Activated gamma-delta T cell treated with anti-CD3 and anti-CD28 coated beads, Interleukin-2, amount 50 U/mL, for 16 hours (primary cell): ENCODE measurements around the gene FNIP1.
"Not testable (repeated sequence)": the region's sequence is repeated elsewhere in the genome, so short reads cannot be mapped to it uniquely, and the experiment has no call there.

Experiments used
- DNase-seq: peaks from one replicate; pipeline ENCODE4 v3.0.0-alpha.2; 2020; ENCODE audit warnings: low read depth

Gene FNIP1

DNA sequence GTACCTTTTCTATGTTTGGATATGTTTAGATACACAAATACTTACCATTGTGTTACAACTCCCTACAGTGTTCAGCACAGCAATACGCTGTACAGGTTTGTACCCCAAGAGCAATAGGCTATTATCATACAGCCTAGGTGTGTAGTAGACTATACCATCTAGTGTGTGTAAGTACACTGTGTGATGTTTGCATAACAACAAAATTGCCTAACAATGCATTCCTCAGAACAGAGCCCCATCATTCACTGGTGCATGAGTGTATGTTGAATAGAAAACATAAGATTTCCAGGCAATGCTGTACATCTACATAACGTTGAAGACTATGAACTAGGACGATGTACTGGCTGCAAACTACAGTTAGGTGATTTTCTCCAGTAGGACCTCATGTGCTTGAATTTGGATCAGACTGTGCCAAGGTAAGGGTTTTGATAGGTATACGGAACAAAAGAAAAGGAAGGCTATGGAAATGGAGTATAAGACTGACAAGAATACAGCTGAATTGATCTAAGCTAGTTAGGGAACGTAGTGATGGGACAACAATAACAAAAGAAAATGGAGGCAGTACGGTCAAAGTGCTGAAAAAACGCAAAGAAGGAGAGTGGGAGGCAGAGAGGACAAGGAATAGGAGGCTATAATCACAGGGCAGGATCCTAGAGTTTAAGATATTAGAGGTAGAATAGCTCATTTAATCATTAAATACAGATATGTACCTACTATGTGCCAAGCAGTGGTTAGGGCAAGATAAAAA, 46.9 kb downstream of the FNIP1 start:
- DNase-seq: no peak

DNA sequence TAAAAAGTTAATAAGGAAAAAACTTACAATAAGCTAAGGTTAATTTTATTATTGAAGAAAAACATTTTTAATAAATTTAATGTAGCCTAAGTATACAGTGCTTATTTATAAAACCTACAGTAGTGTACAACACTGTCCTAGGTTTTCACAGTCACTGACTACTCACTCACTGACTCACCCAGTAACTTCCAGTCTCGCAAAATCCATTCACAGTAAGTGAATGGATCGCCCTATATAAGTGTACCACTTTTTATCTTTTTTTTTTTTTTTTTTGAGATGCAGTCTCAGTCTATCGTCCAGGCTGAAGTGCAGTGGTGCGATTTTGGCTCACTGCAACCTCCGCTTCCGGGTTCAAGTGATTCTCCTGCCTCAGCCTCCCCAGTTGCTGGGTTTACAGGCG, 47.7 kb downstream of the FNIP1 start:
- no peak for DNase-seq

DNA sequence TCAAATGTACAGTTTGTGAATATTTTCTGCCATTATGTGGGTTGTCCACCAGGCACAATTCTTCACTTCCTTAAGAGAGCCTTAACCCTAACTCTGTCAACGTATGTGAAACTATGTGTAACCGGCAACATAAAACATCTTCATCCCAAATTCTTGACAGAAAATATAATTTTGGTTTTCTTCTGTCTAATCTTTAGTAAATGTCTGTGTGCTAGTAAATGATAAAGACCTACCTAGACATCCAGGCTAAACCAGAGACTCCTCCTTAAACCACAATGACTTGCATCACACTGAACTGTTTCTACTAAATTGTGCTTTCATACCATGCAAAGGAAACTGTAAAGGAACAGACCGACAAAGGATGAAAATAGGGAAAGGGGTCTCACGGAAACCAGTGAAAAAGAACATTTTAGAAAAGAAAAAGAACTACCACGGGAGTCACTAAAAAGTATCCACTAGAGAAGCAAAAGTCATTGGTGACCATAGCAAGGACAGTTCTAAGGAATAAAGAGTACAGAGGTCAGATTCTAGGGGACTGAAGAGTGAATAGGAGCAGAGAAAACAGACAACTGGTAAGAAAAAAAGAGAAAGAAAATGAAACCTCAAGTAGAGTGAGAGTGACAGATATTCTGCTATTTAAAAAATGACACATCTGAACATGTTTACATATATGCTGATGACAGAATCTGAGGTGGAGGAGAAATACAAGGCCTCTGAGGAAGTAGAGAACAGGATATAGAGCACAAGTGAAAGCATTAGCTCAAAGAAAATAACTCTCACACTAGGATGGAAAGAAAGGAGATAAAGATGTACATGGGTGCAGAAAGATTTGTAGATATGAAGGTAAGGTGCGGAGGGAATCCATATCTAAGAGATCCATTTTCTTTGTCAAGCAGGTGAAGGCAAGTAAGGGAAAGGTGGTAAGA, 49.4 kb downstream of the FNIP1 start:
- no peak for DNase-seq

DNA sequence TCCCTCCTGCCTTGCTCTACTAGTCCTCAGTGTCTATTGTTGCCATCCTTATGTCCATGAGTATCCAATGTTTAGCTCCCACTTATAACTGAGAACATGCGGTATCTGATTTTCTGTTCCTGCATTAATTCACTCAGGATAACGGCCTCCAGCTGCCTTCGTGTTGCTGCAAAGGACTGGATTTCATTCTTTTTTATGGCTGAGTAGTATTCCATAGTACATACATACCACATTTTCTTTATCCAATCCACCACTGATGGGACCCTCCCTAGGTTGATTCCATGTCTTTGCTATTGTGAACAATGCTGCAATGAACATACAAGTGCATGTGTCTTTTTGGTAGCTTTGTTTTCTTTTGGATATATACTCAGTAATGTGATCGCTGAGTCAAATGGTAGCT, 50.4 kb downstream of the FNIP1 start:
- DNase-seq: no peak

DNA sequence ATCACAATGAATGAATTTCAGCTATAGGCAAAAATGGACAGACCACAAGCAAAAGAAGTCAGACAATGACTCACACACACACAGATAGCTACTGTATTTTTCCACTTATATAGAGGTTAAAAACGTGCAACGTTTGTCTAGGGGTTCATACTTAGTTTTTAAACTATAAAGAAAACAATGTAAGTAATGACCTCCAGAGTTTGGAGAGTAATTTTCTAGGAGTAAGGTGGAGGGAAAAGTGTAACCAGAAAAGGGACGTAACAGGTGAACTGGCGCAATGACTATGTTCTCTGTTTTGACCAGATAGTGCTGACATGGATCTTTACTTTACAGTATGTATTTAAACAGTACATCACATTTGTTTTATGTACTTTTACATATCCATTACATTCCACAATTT, 51.1 kb downstream of the FNIP1 start:
- no peak for DNase-seq

DNA sequence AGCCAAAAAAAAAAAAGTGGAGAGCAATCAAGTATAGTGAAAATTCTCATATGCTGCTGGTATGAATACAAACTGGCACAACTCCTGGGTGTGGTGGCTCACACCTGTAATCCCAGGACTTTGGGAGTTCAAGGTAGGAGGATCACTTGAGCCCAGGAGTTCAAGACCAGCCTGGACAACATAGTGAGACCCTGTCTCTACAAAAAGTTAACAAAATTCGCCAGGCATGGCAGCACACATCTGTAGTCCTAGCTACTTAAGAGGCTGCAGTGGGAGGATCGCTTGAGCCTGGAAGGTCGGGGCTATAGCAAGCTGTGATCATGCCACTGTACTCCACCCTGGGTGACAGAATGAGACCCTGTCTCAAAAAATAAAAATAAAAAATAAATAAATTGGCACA, 51.7 kb downstream of the FNIP1 start:
- no peak for DNase-seq

DNA sequence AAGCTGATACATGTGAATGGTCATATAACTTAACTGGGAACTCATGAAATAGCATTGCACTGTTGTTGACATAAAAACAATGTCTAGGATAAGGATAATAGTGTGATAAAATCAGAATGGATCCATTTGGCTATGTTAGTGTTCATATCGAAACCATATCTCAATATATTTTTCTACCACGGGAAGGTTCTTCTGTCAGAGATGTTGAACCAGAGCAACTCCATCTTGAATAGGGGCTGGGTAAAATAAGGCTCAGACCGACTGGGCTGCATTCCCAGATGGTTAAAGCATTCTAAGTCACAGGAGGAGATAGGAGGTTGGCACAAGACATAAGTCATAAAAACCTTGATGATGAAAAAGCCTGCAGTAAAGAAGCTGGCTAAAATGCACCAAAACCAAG, 56.3 kb downstream of the FNIP1 start:
- no peak for DNase-seq

DNA sequence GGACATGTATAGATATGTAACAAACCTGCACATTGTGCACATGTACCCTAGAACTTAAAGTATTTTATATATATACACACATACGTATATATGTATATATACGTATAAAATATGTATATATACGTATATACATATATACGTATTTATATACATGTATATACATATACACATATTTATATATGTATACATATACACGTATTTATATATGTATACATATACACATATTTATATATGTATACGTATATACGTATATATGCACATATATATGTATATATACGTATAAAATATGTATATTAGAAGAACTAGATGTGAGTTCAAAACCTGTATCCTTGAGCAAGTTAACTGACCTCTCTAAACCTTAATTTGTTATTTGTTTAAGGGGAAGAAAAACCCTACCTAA, 61.4 kb downstream of the FNIP1 start:
- DNase-seq: no peak

DNA sequence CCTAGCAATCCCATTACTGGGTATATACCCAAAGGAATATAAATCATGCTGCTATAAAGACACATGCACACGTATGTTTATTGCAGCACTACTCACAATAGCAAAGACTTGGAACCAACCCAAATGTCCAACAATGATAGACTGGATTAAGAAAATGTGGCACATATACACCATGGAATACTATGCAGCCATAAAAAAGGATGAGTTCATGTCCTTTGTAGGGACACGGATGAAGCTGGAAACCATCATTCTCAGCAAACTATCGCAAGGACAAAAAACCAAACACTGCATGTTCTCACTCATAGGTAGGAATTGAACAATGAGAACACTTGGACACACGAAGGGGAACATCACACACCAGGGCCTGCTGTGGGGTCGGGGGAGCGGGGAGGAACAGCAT, 61.9 kb downstream of the FNIP1 start:
- DNase-seq: not testable (repeated sequence)

DNA sequence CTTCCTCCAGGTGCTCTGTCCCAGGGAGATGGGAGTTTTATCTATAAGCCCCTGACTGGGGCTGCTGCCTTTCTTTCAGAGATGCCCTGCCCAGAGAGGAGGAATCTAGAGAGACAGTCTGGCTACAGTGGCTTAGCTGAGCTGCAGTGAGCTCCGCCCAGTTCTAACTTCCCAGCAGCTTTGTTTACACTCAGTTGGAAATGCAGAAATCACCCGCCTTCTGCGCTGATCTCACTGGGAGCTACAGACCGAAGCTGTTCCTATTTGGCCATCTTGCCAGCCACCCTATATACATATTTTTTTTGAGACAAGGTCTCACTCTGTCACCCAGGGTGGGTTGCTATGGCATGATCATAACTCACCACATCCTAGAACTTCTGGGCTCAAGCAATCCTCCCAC, 67.5 kb downstream of the FNIP1 start:
- DNase-seq: not testable (repeated sequence)

DNA sequence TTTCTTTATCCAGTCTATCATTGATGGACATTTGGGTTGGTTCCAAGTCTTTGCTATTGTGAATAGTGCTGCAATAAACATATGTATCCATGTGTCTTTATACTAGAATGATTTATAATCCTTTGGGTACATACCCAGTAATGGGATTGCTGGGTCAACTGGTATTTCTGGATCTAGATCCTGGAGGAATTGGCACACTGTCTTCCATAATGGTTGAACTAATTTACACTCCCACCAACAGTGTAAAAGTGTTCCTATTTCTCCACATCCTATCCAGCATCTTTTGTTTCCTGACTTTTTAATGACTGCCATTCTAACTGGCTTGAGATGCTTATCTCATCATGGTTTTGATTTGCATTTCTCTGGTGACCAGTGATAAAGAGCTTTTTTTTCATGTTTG, 72.7 kb downstream of the FNIP1 start:
- DNase-seq: not testable (repeated sequence)

DNA sequence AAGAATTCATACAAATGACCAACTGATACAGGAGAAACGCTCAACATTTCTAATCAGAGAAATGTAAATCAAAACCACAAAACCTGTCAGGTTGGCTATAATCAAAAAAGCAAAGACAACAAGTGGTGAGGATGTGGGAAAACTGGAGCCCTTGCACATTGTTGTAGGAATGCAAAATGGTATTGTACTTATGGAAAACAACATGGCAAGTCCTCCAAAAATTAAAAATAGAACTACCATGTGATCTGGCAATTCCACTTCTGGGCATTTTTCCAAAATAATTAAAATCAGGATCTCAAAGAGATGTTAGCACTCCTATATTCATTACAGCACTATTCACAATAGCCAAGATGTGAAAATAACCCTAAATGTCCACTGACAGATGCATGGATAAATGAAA, 76.1 kb downstream of the FNIP1 start:
- DNase-seq: no peak

DNA sequence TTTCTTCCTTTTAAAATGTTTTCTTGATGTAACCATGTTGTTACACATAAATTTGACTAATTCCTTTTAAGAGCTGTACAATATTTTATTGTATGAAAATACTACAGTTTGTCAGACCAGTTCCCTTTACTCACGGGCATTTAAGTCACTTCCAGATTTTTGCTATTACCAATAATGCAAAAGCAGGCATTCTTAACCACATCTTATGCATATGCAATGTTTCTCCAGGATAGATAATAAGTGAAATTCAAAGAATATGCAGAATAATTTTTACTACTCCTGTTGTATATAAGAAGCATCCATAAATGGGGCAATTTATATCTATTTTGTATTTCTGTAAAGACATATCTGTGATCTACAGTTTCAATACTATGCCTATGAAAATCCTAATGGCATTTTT, 77.3 kb downstream of the FNIP1 start:
- no peak for DNase-seq

DNA sequence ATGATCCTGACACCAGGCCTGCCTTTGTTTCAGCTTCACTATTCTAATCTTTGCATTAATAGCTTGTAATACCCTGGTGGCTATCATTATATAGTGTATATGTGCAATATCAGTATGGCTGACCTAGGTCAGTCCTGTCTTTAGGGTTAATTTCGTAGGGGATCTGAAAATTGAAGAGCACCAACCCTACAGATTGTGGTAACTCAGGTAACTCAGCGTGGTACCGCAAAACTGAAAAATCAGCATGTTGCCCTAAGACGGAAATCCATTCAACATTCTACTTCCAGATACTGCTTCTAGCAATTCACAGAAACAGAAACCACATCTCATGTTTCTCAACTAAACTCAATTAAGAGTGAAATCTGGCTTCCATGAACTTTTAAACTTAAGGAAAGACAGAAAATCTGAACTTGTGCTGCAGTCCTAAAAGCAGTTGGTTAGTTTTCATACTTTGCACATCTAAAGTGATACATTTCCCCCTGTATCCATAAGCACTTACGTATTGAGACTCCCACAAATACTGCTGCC, 78.3 kb downstream of the FNIP1 start:
- no peak for DNase-seq

DNA sequence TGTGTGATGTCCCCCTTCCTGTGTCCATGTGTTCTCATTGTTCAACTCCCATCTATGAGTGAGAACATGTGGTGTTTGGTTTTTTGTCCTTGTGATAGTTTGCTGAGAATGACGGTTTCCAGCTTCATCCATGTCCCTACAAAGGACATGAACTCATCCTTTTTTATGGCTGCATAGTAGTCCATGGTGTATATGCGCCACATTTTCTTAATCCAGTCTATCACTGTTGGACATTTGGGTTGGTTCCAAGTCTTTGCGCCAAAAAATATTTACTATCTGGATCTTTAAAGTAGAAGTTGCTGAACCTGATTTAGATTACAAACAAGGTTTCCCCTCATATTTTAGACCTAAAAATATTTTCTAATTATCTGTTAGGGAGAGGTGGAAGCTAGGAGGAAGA, 79.7 kb downstream of the FNIP1 start:
- DNase-seq: not testable (repeated sequence)

DNA sequence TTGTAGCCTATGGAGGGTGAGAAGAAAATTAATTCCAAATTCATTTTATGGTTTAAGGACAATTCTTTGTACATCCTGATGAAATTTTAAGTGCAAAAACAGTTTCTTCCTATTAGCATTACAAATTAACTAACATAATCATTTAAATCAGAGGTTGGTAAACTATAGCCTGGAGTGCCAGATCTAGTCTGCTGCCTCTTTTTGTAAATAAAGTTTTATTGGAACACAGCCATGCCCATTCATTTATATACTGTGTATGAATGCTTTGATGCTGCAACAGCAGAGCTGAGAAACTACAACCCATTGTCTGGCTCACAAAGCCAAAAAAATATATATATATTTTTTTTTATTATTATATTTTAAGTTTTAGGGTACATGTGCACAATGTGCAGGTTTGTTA, 80.2 kb downstream of the FNIP1 start:
- no peak for DNase-seq

DNA sequence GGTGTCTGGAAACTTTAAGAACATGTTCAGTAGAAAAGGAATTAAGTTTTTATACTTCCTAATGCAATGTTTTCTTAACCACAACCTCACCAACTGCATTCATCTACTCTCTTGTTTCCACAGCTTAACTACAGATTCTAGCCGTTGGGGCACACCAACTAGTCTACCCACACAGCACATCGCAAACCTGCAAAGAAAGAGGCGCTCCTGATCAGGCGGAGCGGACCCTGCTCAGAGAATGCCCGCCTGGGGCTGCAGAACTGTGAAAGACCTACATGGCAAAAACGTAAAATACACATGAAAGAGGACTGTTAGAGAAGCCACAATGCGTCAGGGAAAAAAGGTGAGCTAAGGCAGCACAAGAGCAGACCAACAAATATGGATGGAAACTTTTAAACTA, 86.4 kb downstream of the FNIP1 start:
- no peak for DNase-seq

DNA sequence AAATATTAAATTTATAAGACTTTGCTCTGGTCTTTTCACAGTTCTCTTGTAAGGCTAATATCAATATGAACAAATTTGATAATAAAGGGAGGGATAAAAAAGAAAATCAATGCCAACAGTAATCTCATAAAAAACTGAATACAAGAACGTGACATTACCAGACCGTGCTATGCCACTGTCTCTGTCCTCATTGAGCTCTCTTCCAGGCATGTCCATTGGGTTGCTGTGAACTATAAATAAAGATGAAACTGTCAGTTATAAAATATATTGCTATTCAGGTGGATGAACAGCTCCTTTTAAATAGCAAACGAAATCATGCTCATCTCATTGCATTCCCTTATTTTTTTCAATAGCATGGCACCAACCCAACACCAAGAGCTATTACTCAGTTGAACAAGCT, 87.8 kb downstream of the FNIP1 start:
- DNase-seq: no peak

DNA sequence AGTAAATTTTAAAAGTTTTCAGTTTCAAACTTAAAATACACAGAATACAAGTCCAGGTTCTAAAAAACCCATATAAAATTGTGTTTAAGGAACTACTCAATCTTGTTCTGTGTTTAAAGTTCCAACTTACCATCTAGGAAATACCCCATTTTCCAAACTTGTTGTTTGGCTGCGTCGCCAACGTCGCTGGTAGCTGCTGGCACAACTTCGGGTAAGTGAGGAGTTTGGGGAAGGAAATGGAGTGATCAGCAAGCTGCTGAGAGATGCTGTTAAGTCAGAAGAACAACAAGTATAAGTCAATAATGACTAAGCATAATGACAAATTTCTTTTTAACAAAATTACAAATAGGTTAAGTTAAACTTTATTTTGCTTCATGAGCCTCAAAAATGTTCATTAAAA, 90.5 kb downstream of the FNIP1 start:
- DNase-seq: no peak

DNA sequence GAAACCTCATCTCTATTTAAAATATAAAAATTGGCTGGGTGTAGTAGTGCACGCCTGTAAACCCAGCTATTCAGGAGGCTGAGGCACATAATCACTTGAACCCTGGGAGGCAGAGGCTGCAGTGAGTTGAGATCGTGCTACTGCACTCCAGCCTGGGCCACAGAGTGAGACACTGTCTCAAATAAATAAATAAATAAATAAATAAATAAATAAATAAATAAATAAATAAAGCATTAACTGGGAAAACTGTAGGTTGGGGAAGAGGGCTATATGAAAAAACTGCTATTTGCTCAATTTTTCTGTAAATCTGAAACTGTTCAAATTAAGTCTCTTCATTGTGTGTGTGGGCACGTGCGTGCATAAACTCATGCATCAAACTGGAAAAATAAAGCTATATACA, 101.9 kb downstream of the FNIP1 start:
- no peak for DNase-seq

DNA sequence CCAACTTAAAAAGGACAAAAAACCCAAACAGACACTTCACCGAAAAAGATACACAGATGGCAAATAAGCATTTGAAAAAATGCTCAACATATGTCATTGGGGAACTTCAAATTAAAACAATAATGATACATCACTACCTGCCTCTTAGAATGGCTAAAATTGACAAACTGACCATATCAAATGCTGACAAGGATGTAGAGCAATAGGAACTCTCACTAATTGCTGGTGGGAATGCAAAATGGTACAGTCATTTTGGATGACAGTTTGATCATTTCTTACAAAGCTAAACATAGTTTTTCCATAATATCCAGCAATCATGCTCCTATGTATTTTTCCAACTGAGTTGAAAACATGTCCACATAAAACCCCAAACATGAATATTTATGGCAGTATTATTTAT, 102.9 kb downstream of the FNIP1 start:
- DNase-seq: no peak

DNA sequence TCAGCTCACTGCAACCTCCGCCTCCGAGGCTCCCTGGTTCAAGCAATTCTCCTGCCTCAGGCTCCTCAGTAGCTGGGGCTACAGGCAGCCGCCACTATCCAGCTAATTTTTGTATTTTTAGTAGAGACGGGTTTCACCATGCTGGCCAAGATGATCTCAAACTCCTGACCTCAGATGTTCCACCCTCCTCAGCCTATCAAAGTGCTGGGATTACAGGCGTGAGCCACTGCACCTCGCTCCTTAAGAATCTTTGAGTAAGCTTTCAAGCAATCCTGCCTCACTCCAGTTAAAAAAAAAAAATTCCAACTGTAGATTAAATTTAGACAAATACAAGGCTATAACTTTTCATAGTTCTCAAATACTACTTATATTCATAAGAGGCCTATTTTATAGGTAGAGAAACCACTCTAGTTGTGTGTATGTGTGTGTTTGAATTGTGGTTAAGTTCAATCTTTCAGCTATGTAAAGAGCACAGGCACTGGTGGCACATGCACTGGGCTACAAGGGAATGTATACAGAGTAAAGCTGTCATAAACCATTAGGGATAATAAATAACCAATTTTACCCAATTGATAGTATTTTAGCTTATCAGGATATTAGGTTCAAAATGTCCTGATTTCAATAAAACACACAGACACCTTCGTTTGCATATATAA, 111.2 kb downstream of the FNIP1 start:
- no peak for DNase-seq

DNA sequence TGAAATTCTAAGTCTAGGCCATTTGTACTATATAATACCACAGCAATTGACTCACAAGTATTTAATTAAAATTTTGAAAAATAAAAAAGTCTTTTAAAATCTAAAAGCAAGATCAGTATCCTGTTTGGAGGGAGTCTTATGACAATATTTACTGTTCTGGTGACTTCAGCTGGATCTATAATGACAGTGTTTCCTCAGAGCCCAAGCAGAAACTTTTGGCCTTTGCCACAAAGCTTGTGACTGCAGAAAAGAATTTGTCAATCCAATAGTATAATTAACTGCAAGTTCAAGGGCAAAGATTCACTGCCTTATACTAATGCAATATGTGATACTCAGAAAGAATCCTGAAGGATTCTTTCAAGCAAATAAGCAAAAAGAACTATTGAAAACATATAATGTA, 112.2 kb downstream of the FNIP1 start:
- DNase-seq: no peak
